ENCODE results near the gene GPR132. TPM values are rescaled to one million over a fixed set of nuclear protein-coding genes. Genes with fewer than 3 reads are reported as not detected.
A peak's percentile ranks its signal among the peaks of the same experiment; 100 is the strongest.

GPR132 gene
- total and polyA plus RNA-seq, 2 experiments from 2014 or later = 0.14 TPM; not detected in 1

DNA sequence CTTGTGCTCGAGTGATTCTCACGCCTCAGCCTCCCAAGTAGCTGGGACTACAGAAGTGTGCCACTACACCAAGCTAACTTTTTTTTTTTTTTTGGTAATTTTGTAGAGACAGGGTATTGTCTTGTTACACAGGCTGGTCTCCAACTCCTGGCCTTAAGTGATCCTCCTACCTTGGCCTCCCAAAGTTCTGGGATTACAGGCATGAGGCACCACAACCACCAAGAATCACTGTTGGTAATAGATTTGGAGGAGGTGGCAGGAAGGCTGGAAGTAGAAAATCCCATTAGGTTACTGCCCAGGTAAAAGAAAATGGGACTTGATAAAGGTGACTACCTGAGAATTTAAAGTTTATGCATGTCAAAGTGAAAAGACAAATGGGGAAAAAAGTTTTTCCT is 43.0 kb downstream of the GPR132 start:
- H3K27ac Mint-ChIP-seq = no peak overlapping the region
- H3K27me3 ChIP-seq (ENCODE audit: insufficient read depth) = no peaks in the 10 kb centered on the region
- no peak for ATAC-seq

More for the DNA sequence above, 43.0 kb downstream of the GPR132 start:
- no peak for DNase-seq (ENCODE audit: low spot score)
- H3K27me3 Mint-ChIP-seq (ENCODE audit: insufficient read depth, low read depth, poor library complexity) = peaks cover 18% of the 10 kb centered on the region
- H3K9me3 Mint-ChIP-seq = no peaks in the 10 kb centered on the region
- Histone ChIP-seq H2AFZ (no peak overlapping the region), H3K4me3 (peak overlapping the region; percentile 98), H3K79me2 (replicated peaks; ENCODE audit: insufficient read depth) (peaks cover 48% of the 10 kb centered on the region), H3K4me1 (ENCODE audit: insufficient read depth) (peaks cover 20% of the 10 kb centered on the region), H4K20me1 (replicated peaks; ENCODE audit: insufficient read depth) (peaks cover 31% of the 10 kb centered on the region), H3K36me3 (ENCODE audit: insufficient read depth) (no peaks in the 10 kb centered on the region), H3K4me2 (peak overlapping the region; percentile 97), H3K27ac (ENCODE audit: low read depth) (no peak overlapping the region), H3K9me2 (ENCODE audit: insufficient read depth) (no peaks in the 10 kb centered on the region), H3F3A (replicated peaks; ENCODE audit: low read depth) (peaks cover 5% of the 10 kb centered on the region; the same call in 1 of the 2 replicates)
- H3K4me1 Mint-ChIP-seq = peaks cover 42% of the 10 kb centered on the region
- peak overlapping the region; percentile 96 for H3K4me3 Mint-ChIP-seq
- no peak for TF ChIP-seq EZH2phosphoT487 (IDR thresholded peaks at IDR 0.05; ENCODE audit: unreplicated experiment)
- TF ChIP-seq ZNF114 (CRISPR knock-in tag; IDR thresholded peaks at IDR 0.05) = no peak
- TF ChIP-seq, protein P1, sequence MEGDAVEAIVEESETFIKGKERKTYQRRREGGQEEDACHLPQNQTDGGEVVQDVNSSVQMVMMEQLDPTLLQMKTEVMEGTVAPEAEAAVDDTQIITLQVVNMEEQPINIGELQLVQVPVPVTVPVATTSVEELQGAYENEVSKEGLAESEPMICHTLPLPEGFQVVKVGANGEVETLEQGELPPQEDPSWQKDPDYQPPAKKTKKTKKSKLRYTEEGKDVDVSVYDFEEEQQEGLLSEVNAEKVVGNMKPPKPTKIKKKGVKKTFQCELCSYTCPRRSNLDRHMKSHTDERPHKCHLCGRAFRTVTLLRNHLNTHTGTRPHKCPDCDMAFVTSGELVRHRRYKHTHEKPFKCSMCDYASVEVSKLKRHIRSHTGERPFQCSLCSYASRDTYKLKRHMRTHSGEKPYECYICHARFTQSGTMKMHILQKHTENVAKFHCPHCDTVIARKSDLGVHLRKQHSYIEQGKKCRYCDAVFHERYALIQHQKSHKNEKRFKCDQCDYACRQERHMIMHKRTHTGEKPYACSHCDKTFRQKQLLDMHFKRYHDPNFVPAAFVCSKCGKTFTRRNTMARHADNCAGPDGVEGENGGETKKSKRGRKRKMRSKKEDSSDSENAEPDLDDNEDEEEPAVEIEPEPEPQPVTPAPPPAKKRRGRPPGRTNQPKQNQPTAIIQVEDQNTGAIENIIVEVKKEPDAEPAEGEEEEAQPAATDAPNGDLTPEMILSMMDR (conservative IDR thresholded peaks at IDR 0.05; ENCODE audit: low read depth in 2 of 2) = no peak
- TF ChIP-seq STAT1 (IDR thresholded peaks at IDR 0.05; ENCODE audit: unreplicated experiment) = no peak
- TF ChIP-seq, protein P2, sequence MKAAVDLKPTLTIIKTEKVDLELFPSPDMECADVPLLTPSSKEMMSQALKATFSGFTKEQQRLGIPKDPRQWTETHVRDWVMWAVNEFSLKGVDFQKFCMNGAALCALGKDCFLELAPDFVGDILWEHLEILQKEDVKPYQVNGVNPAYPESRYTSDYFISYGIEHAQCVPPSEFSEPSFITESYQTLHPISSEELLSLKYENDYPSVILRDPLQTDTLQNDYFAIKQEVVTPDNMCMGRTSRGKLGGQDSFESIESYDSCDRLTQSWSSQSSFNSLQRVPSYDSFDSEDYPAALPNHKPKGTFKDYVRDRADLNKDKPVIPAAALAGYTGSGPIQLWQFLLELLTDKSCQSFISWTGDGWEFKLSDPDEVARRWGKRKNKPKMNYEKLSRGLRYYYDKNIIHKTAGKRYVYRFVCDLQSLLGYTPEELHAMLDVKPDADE (IDR thresholded peaks at IDR 0.05) = no peak
- no peak for TF ChIP-seq EZH2 (IDR thresholded peaks at IDR 0.05; ENCODE audit: low read depth, unreplicated experiment)
- TF ChIP-seq, protein P3, sequence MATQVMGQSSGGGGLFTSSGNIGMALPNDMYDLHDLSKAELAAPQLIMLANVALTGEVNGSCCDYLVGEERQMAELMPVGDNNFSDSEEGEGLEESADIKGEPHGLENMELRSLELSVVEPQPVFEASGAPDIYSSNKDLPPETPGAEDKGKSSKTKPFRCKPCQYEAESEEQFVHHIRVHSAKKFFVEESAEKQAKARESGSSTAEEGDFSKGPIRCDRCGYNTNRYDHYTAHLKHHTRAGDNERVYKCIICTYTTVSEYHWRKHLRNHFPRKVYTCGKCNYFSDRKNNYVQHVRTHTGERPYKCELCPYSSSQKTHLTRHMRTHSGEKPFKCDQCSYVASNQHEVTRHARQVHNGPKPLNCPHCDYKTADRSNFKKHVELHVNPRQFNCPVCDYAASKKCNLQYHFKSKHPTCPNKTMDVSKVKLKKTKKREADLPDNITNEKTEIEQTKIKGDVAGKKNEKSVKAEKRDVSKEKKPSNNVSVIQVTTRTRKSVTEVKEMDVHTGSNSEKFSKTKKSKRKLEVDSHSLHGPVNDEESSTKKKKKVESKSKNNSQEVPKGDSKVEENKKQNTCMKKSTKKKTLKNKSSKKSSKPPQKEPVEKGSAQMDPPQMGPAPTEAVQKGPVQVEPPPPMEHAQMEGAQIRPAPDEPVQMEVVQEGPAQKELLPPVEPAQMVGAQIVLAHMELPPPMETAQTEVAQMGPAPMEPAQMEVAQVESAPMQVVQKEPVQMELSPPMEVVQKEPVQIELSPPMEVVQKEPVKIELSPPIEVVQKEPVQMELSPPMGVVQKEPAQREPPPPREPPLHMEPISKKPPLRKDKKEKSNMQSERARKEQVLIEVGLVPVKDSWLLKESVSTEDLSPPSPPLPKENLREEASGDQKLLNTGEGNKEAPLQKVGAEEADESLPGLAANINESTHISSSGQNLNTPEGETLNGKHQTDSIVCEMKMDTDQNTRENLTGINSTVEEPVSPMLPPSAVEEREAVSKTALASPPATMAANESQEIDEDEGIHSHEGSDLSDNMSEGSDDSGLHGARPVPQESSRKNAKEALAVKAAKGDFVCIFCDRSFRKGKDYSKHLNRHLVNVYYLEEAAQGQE (IDR thresholded peaks at IDR 0.05; ENCODE audit: unreplicated experiment) = no peak
- no peak for TF ChIP-seq ZNF331 (CRISPR knock-in tag; IDR thresholded peaks at IDR 0.05; ENCODE audit: low read depth)
- no peak for TF ChIP-seq CREB1 (CRISPR knock-in tag; IDR thresholded peaks at IDR 0.05; ENCODE audit: low read depth)
- no peak for TF ChIP-seq POLR2AphosphoS5 (IDR thresholded peaks at IDR 0.05; ENCODE audit: low read depth)
- TF ChIP-seq NANOG (IDR thresholded peaks at IDR 0.05; ENCODE audit: borderline replicate concordance) = no peak
- TF ChIP-seq, protein P4, sequence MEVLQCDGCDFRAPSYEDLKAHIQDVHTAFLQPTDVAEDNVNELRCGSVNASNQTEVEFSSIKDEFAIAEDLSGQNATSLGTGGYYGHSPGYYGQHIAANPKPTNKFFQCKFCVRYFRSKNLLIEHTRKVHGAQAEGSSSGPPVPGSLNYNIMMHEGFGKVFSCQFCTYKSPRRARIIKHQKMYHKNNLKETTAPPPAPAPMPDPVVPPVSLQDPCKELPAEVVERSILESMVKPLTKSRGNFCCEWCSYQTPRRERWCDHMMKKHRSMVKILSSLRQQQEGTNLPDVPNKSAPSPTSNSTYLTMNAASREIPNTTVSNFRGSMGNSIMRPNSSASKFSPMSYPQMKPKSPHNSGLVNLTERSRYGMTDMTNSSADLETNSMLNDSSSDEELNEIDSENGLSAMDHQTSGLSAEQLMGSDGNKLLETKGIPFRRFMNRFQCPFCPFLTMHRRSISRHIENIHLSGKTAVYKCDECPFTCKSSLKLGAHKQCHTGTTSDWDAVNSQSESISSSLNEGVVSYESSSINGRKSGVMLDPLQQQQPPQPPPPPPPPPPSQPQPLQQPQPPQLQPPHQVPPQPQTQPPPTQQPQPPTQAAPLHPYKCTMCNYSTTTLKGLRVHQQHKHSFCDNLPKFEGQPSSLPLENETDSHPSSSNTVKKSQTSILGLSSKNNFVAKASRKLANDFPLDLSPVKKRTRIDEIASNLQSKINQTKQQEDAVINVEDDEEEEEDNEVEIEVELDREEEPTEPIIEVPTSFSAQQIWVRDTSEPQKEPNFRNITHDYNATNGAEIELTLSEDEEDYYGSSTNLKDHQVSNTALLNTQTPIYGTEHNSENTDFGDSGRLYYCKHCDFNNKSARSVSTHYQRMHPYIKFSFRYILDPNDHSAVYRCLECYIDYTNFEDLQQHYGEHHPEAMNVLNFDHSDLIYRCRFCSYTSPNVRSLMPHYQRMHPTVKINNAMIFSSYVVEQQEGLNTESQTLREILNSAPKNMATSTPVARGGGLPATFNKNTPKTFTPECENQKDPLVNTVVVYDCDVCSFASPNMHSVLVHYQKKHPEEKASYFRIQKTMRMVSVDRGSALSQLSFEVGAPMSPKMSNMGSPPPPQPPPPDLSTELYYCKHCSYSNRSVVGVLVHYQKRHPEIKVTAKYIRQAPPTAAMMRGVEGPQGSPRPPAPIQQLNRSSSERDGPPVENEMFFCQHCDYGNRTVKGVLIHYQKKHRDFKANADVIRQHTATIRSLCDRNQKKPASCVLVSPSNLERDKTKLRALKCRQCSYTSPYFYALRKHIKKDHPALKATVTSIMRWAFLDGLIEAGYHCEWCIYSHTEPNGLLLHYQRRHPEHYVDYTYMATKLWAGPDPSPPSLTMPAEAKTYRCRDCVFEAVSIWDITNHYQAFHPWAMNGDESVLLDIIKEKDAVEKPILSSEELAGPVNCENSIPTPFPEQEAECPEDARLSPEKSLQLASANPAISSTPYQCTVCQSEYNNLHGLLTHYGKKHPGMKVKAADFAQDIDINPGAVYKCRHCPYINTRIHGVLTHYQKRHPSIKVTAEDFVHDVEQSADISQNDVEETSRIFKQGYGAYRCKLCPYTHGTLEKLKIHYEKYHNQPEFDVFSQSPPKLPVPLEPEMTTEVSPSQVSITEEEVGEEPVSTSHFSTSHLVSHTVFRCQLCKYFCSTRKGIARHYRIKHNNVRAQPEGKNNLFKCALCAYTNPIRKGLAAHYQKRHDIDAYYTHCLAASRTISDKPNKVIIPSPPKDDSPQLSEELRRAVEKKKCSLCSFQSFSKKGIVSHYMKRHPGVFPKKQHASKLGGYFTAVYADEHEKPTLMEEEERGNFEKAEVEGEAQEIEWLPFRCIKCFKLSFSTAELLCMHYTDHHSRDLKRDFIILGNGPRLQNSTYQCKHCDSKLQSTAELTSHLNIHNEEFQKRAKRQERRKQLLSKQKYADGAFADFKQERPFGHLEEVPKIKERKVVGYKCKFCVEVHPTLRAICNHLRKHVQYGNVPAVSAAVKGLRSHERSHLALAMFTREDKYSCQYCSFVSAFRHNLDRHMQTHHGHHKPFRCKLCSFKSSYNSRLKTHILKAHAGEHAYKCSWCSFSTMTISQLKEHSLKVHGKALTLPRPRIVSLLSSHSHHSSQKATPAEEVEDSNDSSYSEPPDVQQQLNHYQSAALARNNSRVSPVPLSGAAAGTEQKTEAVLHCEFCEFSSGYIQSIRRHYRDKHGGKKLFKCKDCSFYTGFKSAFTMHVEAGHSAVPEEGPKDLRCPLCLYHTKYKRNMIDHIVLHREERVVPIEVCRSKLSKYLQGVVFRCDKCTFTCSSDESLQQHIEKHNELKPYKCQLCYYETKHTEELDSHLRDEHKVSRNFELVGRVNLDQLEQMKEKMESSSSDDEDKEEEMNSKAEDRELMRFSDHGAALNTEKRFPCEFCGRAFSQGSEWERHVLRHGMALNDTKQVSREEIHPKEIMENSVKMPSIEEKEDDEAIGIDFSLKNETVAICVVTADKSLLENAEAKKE (CRISPR knock-in tag; IDR thresholded peaks at IDR 0.05) = no peak
- peaks cover 17% of the 10 kb centered on the region for H3K36me3 Mint-ChIP-seq (ENCODE audit: low read depth)
